ENCODE results near the gene TMEM232. TPM values are rescaled to one million over a fixed set of nuclear protein-coding genes. Genes with fewer than 3 reads are reported as not detected.

TMEM232 gene
- total RNA-seq, 2 donors from 2014 or later, result 3.1 to 4.0 TPM

GRCh38 chr5:110514030-110514429 is 212.4 kb downstream of the TMEM232 start:
- no peak for ATAC-seq (replicated peaks in 1 of 2)
- no peak for DNase-seq
- H3K27ac Mint-ChIP-seq, result no peak overlapping the region
- no peaks in the 10 kb centered on the region for H3K36me3 Mint-ChIP-seq (ENCODE audit: insufficient read depth in 2 of 2)
- no peaks in the 10 kb centered on the region for H3K27me3 Mint-ChIP-seq (ENCODE audit: low read depth)
- no peaks in the 10 kb centered on the region for H3K4me1 Mint-ChIP-seq (ENCODE audit: low read depth)
- no peak overlapping the region for H3K4me3 Mint-ChIP-seq
- no peaks in the 10 kb centered on the region for H3K9me3 Mint-ChIP-seq

- Mint-ChIP-seq H3K4me1 (ENCODE audit: low read depth) (no peaks in the 10 kb centered on the region), H3K27me3 (ENCODE audit: low read depth) (no peaks in the 10 kb centered on the region), H3K9me3 (no peaks in the 10 kb centered on the region), H3K4me3 (no peak overlapping the region), H3K36me3 (ENCODE audit: insufficient read depth in 2 of 2) (no peaks in the 10 kb centered on the region), H3K27ac (no peak overlapping the region)
- ATAC-seq (replicated peaks in 1 of 2), result no peak
- no peak for DNase-seq
Observed at GRCh38 chr5:110512266-110512665, 214.2 kb downstream of the TMEM232 start.

DNA sequence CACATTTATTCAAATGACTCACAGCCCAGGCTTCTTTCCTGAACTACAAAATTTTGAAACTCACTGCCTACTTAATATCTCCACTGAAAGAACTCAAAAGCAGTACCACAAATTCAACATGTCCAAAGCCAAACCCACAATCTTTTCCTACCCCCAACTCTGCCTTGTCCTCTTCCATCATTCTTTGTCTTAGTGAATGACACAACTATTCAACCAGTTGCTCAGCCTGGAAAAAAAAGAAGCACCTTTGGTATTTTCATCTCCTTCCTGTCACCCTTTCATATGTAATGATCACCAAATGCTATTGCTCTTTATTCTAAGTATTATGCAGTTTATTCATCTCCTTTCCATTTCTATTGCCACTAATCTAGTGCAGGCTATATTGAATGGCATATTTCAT is 216.3 kb downstream of the TMEM232 start:
- H3K36me3 Mint-ChIP-seq (ENCODE audit: insufficient read depth in 2 of 2), result no peaks in the 10 kb centered on the region
- no peaks in the 10 kb centered on the region for H3K4me1 Mint-ChIP-seq (ENCODE audit: low read depth)
- ATAC-seq (replicated peaks in 1 of 2) (no peak), DNase-seq (no peak)
- no peak overlapping the region for H3K4me3 Mint-ChIP-seq
- no peaks in the 10 kb centered on the region for H3K9me3 Mint-ChIP-seq
- H3K27me3 Mint-ChIP-seq (ENCODE audit: low read depth), result no peaks in the 10 kb centered on the region
- H3K27ac Mint-ChIP-seq, result no peak overlapping the region

DNA sequence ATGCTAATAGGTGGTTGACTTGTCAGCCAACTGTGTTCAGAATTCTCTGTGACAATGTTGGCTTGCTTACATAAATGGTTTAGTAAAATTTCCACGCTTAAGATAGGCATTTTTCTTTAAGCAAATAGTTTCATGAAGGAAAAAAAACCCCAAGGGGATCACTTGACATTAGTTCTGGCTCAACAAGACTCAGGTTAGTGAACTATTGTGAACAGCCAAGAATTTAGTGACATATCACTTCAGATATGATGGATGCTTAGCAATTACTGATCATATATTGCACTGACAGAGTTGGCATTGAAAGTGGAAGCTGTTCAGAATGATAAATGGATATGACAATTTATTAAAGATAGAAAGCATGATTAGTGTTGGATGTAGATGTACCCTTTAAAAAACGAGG is 218.5 kb downstream of the TMEM232 start:
- ATAC-seq (replicated peaks in 1 of 2) (no peak), DNase-seq (no peak)
- H3K27me3 Mint-ChIP-seq (ENCODE audit: low read depth), result no peaks in the 10 kb centered on the region
- H3K27ac Mint-ChIP-seq, result no peak overlapping the region
- H3K4me1 Mint-ChIP-seq (ENCODE audit: low read depth), result no peaks in the 10 kb centered on the region
- H3K9me3 Mint-ChIP-seq, result no peaks in the 10 kb centered on the region
- H3K4me3 Mint-ChIP-seq, result no peak overlapping the region
- no peaks in the 10 kb centered on the region for H3K36me3 Mint-ChIP-seq (ENCODE audit: insufficient read depth in 2 of 2)

DNA sequence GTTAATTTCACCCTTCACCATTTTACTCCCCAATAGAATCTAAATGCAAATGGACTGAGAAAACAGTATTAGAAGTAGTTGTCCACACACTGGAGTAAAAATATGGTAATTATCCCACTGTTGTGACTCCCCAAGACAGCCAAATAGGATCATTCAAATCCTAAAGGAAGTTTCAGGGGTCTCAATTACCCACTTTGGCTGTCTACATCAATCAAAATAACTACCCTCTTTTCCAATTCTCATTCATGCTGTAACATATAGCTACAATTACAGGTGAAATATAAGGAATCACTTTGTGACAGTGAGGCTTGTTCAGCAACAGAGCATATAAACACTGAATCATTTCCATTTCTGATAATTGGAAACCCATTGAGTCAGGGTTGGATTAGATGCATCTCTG is 220.1 kb downstream of the TMEM232 start:
- Mint-ChIP-seq H3K27ac (no peak overlapping the region), H3K4me3 (no peak overlapping the region), H3K27me3 (ENCODE audit: low read depth) (no peaks in the 10 kb centered on the region), H3K36me3 (ENCODE audit: insufficient read depth in 2 of 2) (no peaks in the 10 kb centered on the region), H3K9me3 (no peaks in the 10 kb centered on the region), H3K4me1 (ENCODE audit: low read depth) (no peaks in the 10 kb centered on the region)
- no peak for ATAC-seq (replicated peaks in 1 of 2)
- DNase-seq, result no peak

DNA sequence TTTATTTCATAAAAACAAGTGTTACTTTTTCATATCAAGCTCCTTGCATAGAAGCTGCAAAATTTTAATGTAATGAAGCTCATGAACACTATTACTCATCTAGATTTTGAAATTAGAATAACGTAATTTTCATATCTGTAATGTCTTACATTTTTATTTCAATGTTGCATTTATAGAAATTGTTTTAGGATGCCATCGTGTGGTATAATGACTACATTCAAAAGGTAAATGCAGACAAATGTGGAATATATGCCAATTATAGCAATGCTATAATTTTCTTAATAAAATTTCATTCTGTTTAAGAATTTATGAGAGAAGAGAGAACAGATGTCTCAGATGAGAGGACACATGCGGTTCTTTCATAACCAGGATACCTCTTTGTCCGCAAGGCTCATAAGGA is 230.2 kb downstream of the TMEM232 start:
- H3K27ac Mint-ChIP-seq, result no peak overlapping the region
- no peak overlapping the region for H3K4me3 Mint-ChIP-seq
- no peaks in the 10 kb centered on the region for H3K4me1 Mint-ChIP-seq (ENCODE audit: low read depth)
- no peak for ATAC-seq (replicated peaks in 1 of 2)
- no peaks in the 10 kb centered on the region for H3K9me3 Mint-ChIP-seq
- no peaks in the 10 kb centered on the region for H3K36me3 Mint-ChIP-seq (ENCODE audit: insufficient read depth in 2 of 2)
- DNase-seq, result no peak
- no peaks in the 10 kb centered on the region for H3K27me3 Mint-ChIP-seq (ENCODE audit: low read depth)

GRCh38 chr5:110492446-110492845 is 234.0 kb downstream of the TMEM232 start:
- Mint-ChIP-seq H3K36me3 (ENCODE audit: insufficient read depth in 2 of 2) (no peaks in the 10 kb centered on the region), H3K9me3 (no peaks in the 10 kb centered on the region), H3K27me3 (ENCODE audit: low read depth) (no peaks in the 10 kb centered on the region)

DNA sequence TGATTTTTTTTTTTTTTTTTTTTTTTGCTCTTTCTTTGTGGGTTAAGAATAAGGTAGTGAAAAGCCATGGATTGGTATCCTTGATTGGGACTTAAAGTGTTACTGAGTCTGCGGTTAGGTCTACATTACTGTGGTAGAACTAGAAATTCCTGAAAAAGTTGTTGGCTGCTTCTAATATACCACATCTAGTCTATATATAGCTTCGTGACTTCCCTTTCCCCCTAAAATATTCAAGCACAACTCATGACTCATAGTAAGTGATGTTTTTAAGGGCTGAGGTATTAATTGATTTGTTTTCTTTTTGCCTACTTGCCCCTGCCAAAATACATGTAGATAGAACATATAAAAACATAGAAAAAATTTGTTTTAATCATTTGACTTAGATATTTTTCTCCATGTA is 247.6 kb downstream of the TMEM232 start:
- DNase-seq (no peak), ATAC-seq (replicated peaks in 1 of 2) (no peak)
- no peaks in the 10 kb centered on the region for H3K4me1 Mint-ChIP-seq (ENCODE audit: low read depth)
- no peak overlapping the region for H3K27ac Mint-ChIP-seq
- H3K27me3 Mint-ChIP-seq (ENCODE audit: low read depth), result no peaks in the 10 kb centered on the region
- peaks cover under 1 to 2% of the 10 kb centered on the region in 2 donors for H3K9me3 Mint-ChIP-seq
- no peaks in the 10 kb centered on the region for H3K36me3 Mint-ChIP-seq (ENCODE audit: insufficient read depth in 2 of 2)
- H3K4me3 Mint-ChIP-seq, result no peak overlapping the region

More at GRCh38 chr5:110492446-110492845, 234.0 kb downstream of the TMEM232 start:
- no peak for DNase-seq
- H3K4me1 Mint-ChIP-seq (ENCODE audit: low read depth), result no peaks in the 10 kb centered on the region
- H3K27ac Mint-ChIP-seq, result no peak overlapping the region
- no peak overlapping the region for H3K4me3 Mint-ChIP-seq
- no peak for ATAC-seq (replicated peaks in 1 of 2)

GRCh38 chr5:110477911-110478310 is 248.6 kb downstream of the TMEM232 start:
- DNase-seq, result no peak
- Mint-ChIP-seq H3K9me3 (peaks cover 0 to 2% of the 10 kb centered on the region in 2 donors), H3K27ac (no peak overlapping the region), H3K36me3 (ENCODE audit: insufficient read depth in 2 of 2) (no peaks in the 10 kb centered on the region), H3K27me3 (ENCODE audit: low read depth) (no peaks in the 10 kb centered on the region), H3K4me1 (ENCODE audit: low read depth) (no peaks in the 10 kb centered on the region), H3K4me3 (no peak overlapping the region)
- ATAC-seq (replicated peaks in 1 of 2), result no peak

- peaks cover 3 to 5% of the 10 kb centered on the region in 2 donors for H3K36me3 Mint-ChIP-seq (ENCODE audit: insufficient read depth in 2 of 2)
- ATAC-seq (replicated peaks in 1 of 2), result no peak
- DNase-seq, result no peak
- H3K4me1 Mint-ChIP-seq (ENCODE audit: low read depth), result no peaks in the 10 kb centered on the region
- peaks cover 5 to 6% of the 10 kb centered on the region in 2 donors for H3K9me3 Mint-ChIP-seq
- H3K27me3 Mint-ChIP-seq (ENCODE audit: low read depth), result no peaks in the 10 kb centered on the region
- no peak overlapping the region for H3K4me3 Mint-ChIP-seq
- H3K27ac Mint-ChIP-seq, result no peak overlapping the region
Observed at GRCh38 chr5:110476164-110476563, 250.3 kb downstream of the TMEM232 start.

GRCh38 chr5:110475529-110475928 is 250.9 kb downstream of the TMEM232 start:
- Mint-ChIP-seq H3K9me3 (peaks cover 10 to 12% of the 10 kb centered on the region in 2 donors), H3K4me1 (ENCODE audit: low read depth) (no peaks in the 10 kb centered on the region), H3K36me3 (ENCODE audit: insufficient read depth in 2 of 2) (peaks cover 7 to 9% of the 10 kb centered on the region in 2 donors), H3K27ac (no peak overlapping the region), H3K27me3 (ENCODE audit: low read depth) (no peaks in the 10 kb centered on the region), H3K4me3 (no peak overlapping the region)
- DNase-seq (no peak), ATAC-seq (replicated peaks in 1 of 2) (no peak)

DNA sequence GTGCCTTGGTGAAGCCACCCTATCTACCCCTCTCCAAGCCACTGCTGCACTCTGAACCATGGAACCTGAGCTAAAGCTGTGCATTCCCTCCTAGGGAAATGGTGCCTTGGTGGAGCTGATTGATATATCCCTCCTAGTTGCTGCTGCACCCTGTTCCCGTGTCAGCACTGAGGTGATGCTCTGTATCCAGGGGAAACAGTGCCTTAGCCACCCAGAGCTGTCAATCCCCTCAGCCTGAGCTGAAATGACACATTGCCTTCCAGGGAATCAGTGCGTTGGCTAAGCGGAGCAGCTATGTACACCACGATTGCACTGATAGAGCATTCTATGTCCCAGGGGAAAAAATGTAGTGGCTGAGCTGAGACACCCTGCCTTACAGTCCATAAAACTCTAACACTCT is 257.0 kb downstream of the TMEM232 start:
- H3K27ac Mint-ChIP-seq, result no peak overlapping the region
- peaks cover 7 to 10% of the 10 kb centered on the region in 2 donors for H3K36me3 Mint-ChIP-seq (ENCODE audit: insufficient read depth in 2 of 2)
- peaks cover 13 to 14% of the 10 kb centered on the region in 2 donors for H3K9me3 Mint-ChIP-seq
- H3K4me1 Mint-ChIP-seq (ENCODE audit: low read depth), result no peaks in the 10 kb centered on the region
- ATAC-seq (replicated peaks in 1 of 2), result no peak
- H3K4me3 Mint-ChIP-seq, result no peak overlapping the region
- no peak for DNase-seq
- no peaks in the 10 kb centered on the region for H3K27me3 Mint-ChIP-seq (ENCODE audit: low read depth)

GRCh38 chr5:110463106-110463505 is 263.4 kb downstream of the TMEM232 start:
- Mint-ChIP-seq H3K9me3 (peaks cover 0 to 2% of the 10 kb centered on the region in 2 donors), H3K4me3 (no peak overlapping the region), H3K36me3 (ENCODE audit: insufficient read depth in 2 of 2) (no peaks in the 10 kb centered on the region), H3K27ac (no peak overlapping the region), H3K27me3 (ENCODE audit: low read depth) (no peaks in the 10 kb centered on the region), H3K4me1 (ENCODE audit: low read depth) (no peaks in the 10 kb centered on the region)
- DNase-seq (no peak), ATAC-seq (replicated peaks in 1 of 2) (no peak)

DNA sequence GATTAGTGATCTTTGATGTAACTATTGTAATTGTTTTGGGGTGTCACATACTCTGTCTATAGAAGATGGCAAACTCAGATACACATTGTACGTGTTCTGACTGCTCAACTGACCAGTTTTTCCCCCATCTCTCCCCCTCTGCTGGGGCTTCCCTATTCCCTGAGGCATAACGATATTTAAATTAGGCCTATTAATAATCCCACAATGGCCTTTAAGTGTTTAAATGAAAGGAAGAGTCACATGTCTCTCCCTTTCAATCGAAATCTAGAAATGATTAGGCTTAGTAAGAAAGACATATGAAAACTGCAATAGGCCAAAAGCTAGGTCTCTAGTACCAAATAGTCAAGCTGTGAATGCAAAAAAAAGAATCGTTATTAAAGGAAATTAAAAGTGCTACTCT is 265.6 kb downstream of the TMEM232 start:
- ATAC-seq (replicated peaks in 1 of 2) (no peak), DNase-seq (no peak)
- H3K27ac Mint-ChIP-seq, result no peak overlapping the region
- no peaks in the 10 kb centered on the region for H3K27me3 Mint-ChIP-seq (ENCODE audit: low read depth)
- no peaks in the 10 kb centered on the region for H3K9me3 Mint-ChIP-seq
- no peaks in the 10 kb centered on the region for H3K36me3 Mint-ChIP-seq (ENCODE audit: insufficient read depth in 2 of 2)
- H3K4me1 Mint-ChIP-seq (ENCODE audit: low read depth), result no peaks in the 10 kb centered on the region
- H3K4me3 Mint-ChIP-seq, result no peak overlapping the region

All from activated T-cell treated with anti-CD3 and anti-CD28 coated beads, Interleukin-2, amount 50 U/mL, for 72 hours (primary cell).